Erythroblast (primary cell): ENCODE results near the gene GGCT.

Experiments used
- GATA1 ChIP-seq: IDR thresholded peaks from 2 replicates; pipeline ENCODE4 v1.6.1; 2011; ENCODE audit warnings: low read depth, mild to moderate bottlenecking, control low read depth, low read length, moderate library complexity
- POLR2A ChIP-seq: IDR thresholded peaks from 2 replicates; pipeline ENCODE4 v1.6.1; 2011; ENCODE audit warnings: mild to moderate bottlenecking, low read length

DNA sequence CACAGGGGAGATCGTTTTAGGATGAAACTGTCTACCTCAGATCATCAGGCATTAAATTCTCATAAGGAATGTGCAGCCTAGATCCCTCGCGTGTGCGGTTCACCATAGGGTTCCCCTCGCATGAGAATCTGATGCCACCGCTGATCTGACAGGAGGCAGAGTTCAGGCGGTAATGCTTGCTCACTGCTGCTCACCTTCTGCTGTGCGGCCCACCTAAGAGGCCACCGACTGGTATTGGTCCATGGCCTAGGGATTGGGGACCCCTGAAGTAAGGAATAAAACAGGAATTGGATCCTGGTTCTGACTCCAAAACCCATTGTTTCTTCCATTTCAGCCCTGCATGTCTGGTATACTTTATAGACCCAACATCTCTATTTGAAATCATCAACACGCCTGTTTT is 30.1 kb downstream of the GGCT start:
- no peak for TF ChIP-seq POLR2A
- no peak for TF ChIP-seq GATA1
